Measurements from ENCODE around the gene PGP.

PGP gene

GRCh38 chr16:2174396-2175131 is 40.1 kb downstream of the PGP start:
- H3K27me3 ChIP-seq (replicated peaks; ENCODE audit: insufficient read depth, low read length) = no peaks in the 10 kb centered on the region
- H3K79me2 ChIP-seq (ENCODE audit: low read length) = no peaks in the 10 kb centered on the region
- H3K9me3 ChIP-seq (replicated peaks; ENCODE audit: insufficient read depth, low read length) = no peaks in the 10 kb centered on the region
- DNase-seq = no peak
- H3K4me2 ChIP-seq (ENCODE audit: low read depth, low read length) = no peak overlapping the region
- H3K36me3 ChIP-seq (replicated peaks; ENCODE audit: insufficient read depth, low read length) = no peaks in the 10 kb centered on the region
- H3K27ac ChIP-seq (ENCODE audit: low read length) = no peak overlapping the region
- no peak overlapping the region for H2AFZ ChIP-seq (ENCODE audit: low read length)
- H3K4me3 ChIP-seq (ENCODE audit: low read length) = no peak overlapping the region
- H3K9me2 ChIP-seq (replicated peaks; ENCODE audit: insufficient read depth, low read length) = no peaks in the 10 kb centered on the region
- H3K9ac ChIP-seq (ENCODE audit: low read length) = no peak overlapping the region
- no peaks in the 10 kb centered on the region for H3K4me1 ChIP-seq (ENCODE audit: low read length)
- TF ChIP-seq EZH2phosphoT487 (IDR thresholded peaks at IDR 0.05; ENCODE audit: low read length) (no peak), EZH2 (optimal IDR thresholded peaks at IDR 0.05; ENCODE audit: low read depth, low read length) (no peak), CTCF (IDR thresholded peaks at IDR 0.05; ENCODE audit: low read length) (no peak)
- H3F3A ChIP-seq (ENCODE audit: insufficient read depth, low read length) = no peaks in the 10 kb centered on the region
- no peaks in the 10 kb centered on the region for H4K20me1 ChIP-seq (ENCODE audit: insufficient read depth, low read length)

GRCh38 chr16:2173916-2174315 is 40.7 kb downstream of the PGP start:
- no peaks in the 10 kb centered on the region for H3K9me2 ChIP-seq (replicated peaks; ENCODE audit: insufficient read depth, low read length)
- no peaks in the 10 kb centered on the region for H3K27me3 ChIP-seq (replicated peaks; ENCODE audit: insufficient read depth, low read length)
- no peaks in the 10 kb centered on the region for H3K79me2 ChIP-seq (ENCODE audit: low read length)
- no peak overlapping the region for H3K4me3 ChIP-seq (ENCODE audit: low read length)
- H3K4me1 ChIP-seq (ENCODE audit: low read length) = no peaks in the 10 kb centered on the region
- H3K9me3 ChIP-seq (replicated peaks; ENCODE audit: insufficient read depth, low read length) = no peaks in the 10 kb centered on the region
- no peaks in the 10 kb centered on the region for H3F3A ChIP-seq (ENCODE audit: insufficient read depth, low read length)
- H4K20me1 ChIP-seq (ENCODE audit: insufficient read depth, low read length) = no peaks in the 10 kb centered on the region
- DNase-seq = no peak
- no peak overlapping the region for H3K9ac ChIP-seq (ENCODE audit: low read length)
- no peaks in the 10 kb centered on the region for H3K36me3 ChIP-seq (replicated peaks; ENCODE audit: insufficient read depth, low read length)
- no peak overlapping the region for H2AFZ ChIP-seq (ENCODE audit: low read length)
- TF ChIP-seq CTCF (IDR thresholded peaks at IDR 0.05; ENCODE audit: low read length) (no peak), EZH2phosphoT487 (IDR thresholded peaks at IDR 0.05; ENCODE audit: low read length) (no peak), EZH2 (optimal IDR thresholded peaks at IDR 0.05; ENCODE audit: low read depth, low read length) (no peak)
- H3K4me2 ChIP-seq (ENCODE audit: low read depth, low read length) = no peak overlapping the region
- H3K27ac ChIP-seq (ENCODE audit: low read length) = no peak overlapping the region

- H3K4me3 ChIP-seq (ENCODE audit: low read length) = no peak overlapping the region
- no peaks in the 10 kb centered on the region for H4K20me1 ChIP-seq (ENCODE audit: insufficient read depth, low read length)
- H3K9me3 ChIP-seq (replicated peaks; ENCODE audit: insufficient read depth, low read length) = no peaks in the 10 kb centered on the region
- H3K4me2 ChIP-seq (ENCODE audit: low read depth, low read length) = no peak overlapping the region
- no peak for TF ChIP-seq EZH2phosphoT487 (IDR thresholded peaks at IDR 0.05; ENCODE audit: low read length)
- TF ChIP-seq EZH2 (optimal IDR thresholded peaks at IDR 0.05; ENCODE audit: low read depth, low read length) = no peak
- no peak for TF ChIP-seq CTCF (IDR thresholded peaks at IDR 0.05; ENCODE audit: low read length)
- H3K27ac ChIP-seq (ENCODE audit: low read length) = no peak overlapping the region
- H3K4me1 ChIP-seq (ENCODE audit: low read length) = no peaks in the 10 kb centered on the region
- no peaks in the 10 kb centered on the region for H3K36me3 ChIP-seq (replicated peaks; ENCODE audit: insufficient read depth, low read length)
- DNase-seq = no peak
- no peaks in the 10 kb centered on the region for H3K9me2 ChIP-seq (replicated peaks; ENCODE audit: insufficient read depth, low read length)
- H3K79me2 ChIP-seq (ENCODE audit: low read length) = no peaks in the 10 kb centered on the region
- H3K9ac ChIP-seq (ENCODE audit: low read length) = no peak overlapping the region
- no peaks in the 10 kb centered on the region for H3F3A ChIP-seq (ENCODE audit: insufficient read depth, low read length)
- H3K27me3 ChIP-seq (replicated peaks; ENCODE audit: insufficient read depth, low read length) = no peaks in the 10 kb centered on the region
- no peak overlapping the region for H2AFZ ChIP-seq (ENCODE audit: low read length)
Observed at GRCh38 chr16:2173366-2173765, 41.3 kb downstream of the PGP start.

Measured in MM.1S (cell line).